Measurements from ENCODE around the gene KIAA0232.
"Not testable (repeated sequence)": the region's sequence is repeated elsewhere in the genome, so short reads cannot be mapped to it uniquely, and the experiment has no call there.

Gene KIAA0232

GRCh38 chr4:6755088-6755753 lies 27.3 kb upstream of the KIAA0232 start:
- no peak for DNase-seq

GRCh38 chr4:6756345-6756744 lies 26.2 kb upstream of the KIAA0232 start:
- not testable (repeated sequence) for DNase-seq

- DNase-seq, result no peak
Observed at GRCh38 chr4:6758728-6759127, 23.8 kb upstream of the KIAA0232 start.

- DNase-seq, result no peak
Observed at GRCh38 chr4:6760865-6761264, 21.7 kb upstream of the KIAA0232 start.

- no peak for DNase-seq
Observed at GRCh38 chr4:6761649-6762615, 20.6 kb upstream of the KIAA0232 start.

- no peak for DNase-seq
Observed at GRCh38 chr4:6763330-6763851, 19.1 kb upstream of the KIAA0232 start.

GRCh38 chr4:6764976-6765620 lies 17.4 kb upstream of the KIAA0232 start:
- DNase-seq, result no peak

- DNase-seq, result no peak
Observed at GRCh38 chr4:6765703-6766102, 16.8 kb upstream of the KIAA0232 start.

- DNase-seq, result no peak
Observed at GRCh38 chr4:6767386-6767747, 15.2 kb upstream of the KIAA0232 start.

GRCh38 chr4:6767748-6768538 lies 14.6 kb upstream of the KIAA0232 start:
- DNase-seq, result no peak

GRCh38 chr4:6768539-6768905 lies 14.0 kb upstream of the KIAA0232 start:
- peak; percentile 24 for DNase-seq

- DNase-seq, result no peak
Observed at GRCh38 chr4:6769233-6769988, 13.1 kb upstream of the KIAA0232 start.

- no peak for DNase-seq
Observed at GRCh38 chr4:6769989-6770420, 12.5 kb upstream of the KIAA0232 start.

GRCh38 chr4:6770581-6771228 lies 11.8 kb upstream of the KIAA0232 start:
- DNase-seq, result no peak

- DNase-seq, result no peak
Observed at GRCh38 chr4:6771229-6771671, 11.3 kb upstream of the KIAA0232 start.

GRCh38 chr4:6772223-6772928 lies 10.2 kb upstream of the KIAA0232 start:
- DNase-seq, result peak; percentile 34

- peak; percentile 27 for DNase-seq
Observed at GRCh38 chr4:6773106-6773505, 9.4 kb upstream of the KIAA0232 start.

GRCh38 chr4:6773616-6774540 lies 8.6 kb upstream of the KIAA0232 start:
- DNase-seq, result no peak

GRCh38 chr4:6775746-6776145 lies 6.8 kb upstream of the KIAA0232 start:
- no peak for DNase-seq
